K562 (cell line): Measurements from ENCODE around the gene TMEM203. TPM values are rescaled to one million over a fixed set of nuclear protein-coding genes. Genes with fewer than 3 reads are reported as not detected.

Experiments used
- BRCA1 ChIP-seq, 2 experiments: fragments of 450-650 bp in 1 of 2; sonication (generic) in 1 of 2; formaldehyde crosslinking in 1 of 2; IDR thresholded peaks; 2 replicates each; pipeline versions ENCODE4 v1.5.0 to v1.6.1; 2017 to 2020; ENCODE audit warnings: mild to moderate bottlenecking in 1 of 2, missing genetic modification reagents in 1 of 2
- CREB1 ChIP-seq, 2 experiments: sonication (generic) in 1 of 2; formaldehyde crosslinking in 1 of 2; IDR thresholded peaks; 2 replicates each; pipeline versions ENCODE4 v1.6.1 to v1.8.0; 2012 to 2022; ENCODE audit warnings: inconsistent platforms in 1 of 2, mild to moderate bottlenecking in 1 of 2, missing genetic modification reagents in 1 of 2, moderate library complexity in 1 of 2
- FUS ChIP-seq: fragments of 200-400 bp; formaldehyde crosslinking; optimal IDR thresholded peaks from 2 replicates; pipeline ENCODE3; 2017; ENCODE audit warnings: low read depth, low read length
- HIVEP1 ChIP-seq: fragments of 250-450 bp; sonication (Bioruptor Pico); IDR thresholded peaks from 2 replicates; pipeline ENCODE4 v1.4.0; 2020; ENCODE audit warnings: mild to moderate bottlenecking
- NR2C1 ChIP-seq, 2 experiments: fragments of 450-650 bp; IDR thresholded peaks; 2 replicates each; pipeline ENCODE4 v1.6.1; 2017; ENCODE audit warnings: mild to moderate bottlenecking in 2 of 2, antibody characterized with exemption in 1 of 2, inconsistent platforms in 1 of 2, missing compliant biosample characterization in 1 of 2, missing genetic modification characterization in 1 of 2
- RBM14 ChIP-seq: fragments of 200-400 bp; formaldehyde crosslinking; IDR thresholded peaks from 2 replicates; pipeline ENCODE4 v1.6.1; 2018; ENCODE audit warnings: low read depth, mild to moderate bottlenecking, low read length, moderate library complexity, borderline replicate concordance; ENCODE audit not compliant: insufficient read depth
- RFX1 ChIP-seq: fragments of 450-650 bp; IDR thresholded peaks from 2 replicates; pipeline ENCODE4 v1.6.1; 2016; ENCODE audit warnings: mild to moderate bottlenecking, moderate library complexity
- SNRNP70 ChIP-seq: fragments of 200-400 bp; formaldehyde crosslinking; optimal IDR thresholded peaks from 2 replicates; pipeline ENCODE3; 2017; ENCODE audit warnings: low read depth, low read length
- ZNF324 ChIP-seq: fragments of 250-450 bp; sonication (Bioruptor Pico); IDR thresholded peaks from 2 replicates; pipeline ENCODE4 v1.4.0; 2020; ENCODE audit warnings: mild to moderate bottlenecking
- ZNF384 ChIP-seq: IDR thresholded peaks from 2 replicates; pipeline ENCODE4 v1.6.1; 2012; ENCODE audit warnings: low read depth, low read length, improper control_type of control experiment
- ZNF431 ChIP-seq: sonication (generic); formaldehyde crosslinking; IDR thresholded peaks from 2 replicates; pipeline ENCODE4 v1.8.0; 2022; ENCODE audit warnings: mild to moderate bottlenecking, missing genetic modification reagents
- ZNF561 ChIP-seq: fragments of 450-650 bp; formaldehyde crosslinking; conservative IDR thresholded peaks from 2 replicates; pipeline ENCODE4 v1.4.0; 2020; ENCODE audit warnings: mild to moderate bottlenecking, moderate library complexity
- ZNF589 ChIP-seq: fragments of 200-800 bp; sonication (Bioruptor generic); IDR thresholded peaks from 2 replicates; pipeline ENCODE4 v1.6.1; 2016; ENCODE audit warnings: low read depth, missing genetic modification characterization, missing compliant biosample characterization
- polyA plus RNA-seq, 8 experiments: library from polyadenylated mRNA; depleted of rRNA in 4 of 8; stranded (reverse) in 5 of 8; unstranded in 3 of 8; fragments of >200 nt; fragmentation: Nextera tagmentation in 2 of 8; fragmentation: Illumina TruSeq in 1 of 8; extraction: Ambion mirVana in 2 of 8; extraction: Trizol in 1 of 8; gene quantifications; 2 replicates each; pipeline versions ENCODE4 v1.2.1 to v1.2.3, GENCODE V29; 2011 to 2014; ENCODE audit warnings: inconsistent platforms in 1 of 8, missing spikeins in 1 of 8
- total RNA-seq, 7 experiments: library from RNA; depleted of rRNA in 6 of 7; stranded (reverse); fragments of >200 nt in 6 of 7; fragmentation: Illumina TruSeq in 2 of 7; extraction: Trizol in 2 of 7; gene quantifications; 2 replicates each; pipeline versions ENCODE4 v1.2.1 to v1.2.3, GENCODE V29; 2011 to 2021; ENCODE audit warnings: low replicate concordance in 1 of 7
- TF ChIP-seq, protein P1 (sequence below): fragments of 450-650 bp; formaldehyde crosslinking; IDR thresholded peaks from 2 replicates; pipeline ENCODE4 v1.4.0; 2022; ENCODE audit warnings: missing genetic modification characterization
- TF ChIP-seq, protein P2 (sequence below): fragments of 250-450 bp; sonication (Bioruptor Pico); IDR thresholded peaks from 2 replicates; pipeline ENCODE4 v1.5.1; 2021; ENCODE audit warnings: mild to moderate bottlenecking
- TF ChIP-seq, protein P3 (sequence below): fragments of 450-650 bp; IDR thresholded peaks from 2 replicates; pipeline ENCODE4 v1.6.1; 2018; ENCODE audit warnings: mild to moderate bottlenecking, low read depth; ENCODE audit not compliant: partially characterized antibody

TMEM203 gene
- total and polyA plus RNA-seq, 9 of the 15 experiments (the other 6 are each of a cell fraction or from before 2014, with no cell fraction given) = 8.8 to 59.5 (median 37.6) TPM

DNA sequence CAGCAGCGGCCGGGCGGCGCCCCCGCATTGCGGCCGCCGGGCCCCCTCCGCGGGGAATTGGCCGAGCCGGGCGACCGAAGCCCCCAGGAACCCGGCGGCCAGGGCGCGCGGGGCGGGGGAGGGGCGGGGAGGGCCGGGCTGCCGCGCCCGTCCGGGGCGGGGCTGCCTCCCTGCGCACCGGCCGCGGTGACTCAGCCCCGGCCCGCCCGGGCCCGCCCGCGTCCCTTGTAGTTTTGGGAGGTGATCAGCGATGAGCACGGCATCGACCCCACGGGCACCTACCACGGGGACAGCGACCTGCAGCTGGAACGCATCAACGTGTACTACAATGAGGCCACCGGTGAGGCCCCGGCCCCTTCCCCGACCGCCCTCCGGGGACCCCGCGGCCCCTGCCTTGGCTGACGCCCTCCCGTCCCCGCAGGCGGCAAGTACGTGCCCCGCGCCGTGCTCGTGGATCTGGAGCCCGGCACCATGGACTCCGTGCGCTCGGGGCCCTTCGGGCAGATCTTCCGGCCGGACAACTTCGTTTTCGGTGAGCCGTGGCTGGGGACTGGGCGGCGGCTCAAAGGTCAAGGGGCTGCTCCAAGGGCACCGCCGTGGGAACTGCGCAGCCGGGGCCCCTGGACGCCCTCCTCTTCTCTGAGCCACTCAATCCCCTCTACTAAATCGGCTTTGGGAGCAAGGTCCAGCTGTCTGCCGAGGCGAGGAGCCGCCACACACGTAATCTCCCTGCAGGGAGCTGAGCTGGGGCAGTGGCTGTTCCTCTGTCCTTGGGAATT lies 36.2 kb upstream of the TMEM203 start (continued):
- TF ChIP-seq, protein P1, sequence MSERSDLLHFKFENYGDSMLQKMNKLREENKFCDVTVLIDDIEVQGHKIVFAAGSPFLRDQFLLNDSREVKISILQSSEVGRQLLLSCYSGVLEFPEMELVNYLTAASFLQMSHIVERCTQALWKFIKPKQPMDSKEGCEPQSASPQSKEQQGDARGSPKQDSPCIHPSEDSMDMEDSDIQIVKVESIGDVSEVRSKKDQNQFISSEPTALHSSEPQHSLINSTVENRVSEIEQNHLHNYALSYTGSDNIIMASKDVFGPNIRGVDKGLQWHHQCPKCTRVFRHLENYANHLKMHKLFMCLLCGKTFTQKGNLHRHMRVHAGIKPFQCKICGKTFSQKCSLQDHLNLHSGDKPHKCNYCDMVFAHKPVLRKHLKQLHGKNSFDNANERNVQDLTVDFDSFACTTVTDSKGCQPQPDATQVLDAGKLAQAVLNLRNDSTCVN (CRISPR knock-in tag) = no peak
- TF ChIP-seq HIVEP1 (CRISPR knock-in tag) = no peak
- no peak for TF ChIP-seq CREB1 (IDR thresholded peaks at IDR 0.05)
- TF ChIP-seq CREB1 (CRISPR knock-in tag; IDR thresholded peaks at IDR 0.05) = no peak
- no peak for TF ChIP-seq ZNF561
- no peak for TF ChIP-seq FUS
- TF ChIP-seq RBM14 = no peak; the same call in 1 of the 2 replicates
- TF ChIP-seq ZNF324 = no peak
- TF ChIP-seq, protein P2, sequence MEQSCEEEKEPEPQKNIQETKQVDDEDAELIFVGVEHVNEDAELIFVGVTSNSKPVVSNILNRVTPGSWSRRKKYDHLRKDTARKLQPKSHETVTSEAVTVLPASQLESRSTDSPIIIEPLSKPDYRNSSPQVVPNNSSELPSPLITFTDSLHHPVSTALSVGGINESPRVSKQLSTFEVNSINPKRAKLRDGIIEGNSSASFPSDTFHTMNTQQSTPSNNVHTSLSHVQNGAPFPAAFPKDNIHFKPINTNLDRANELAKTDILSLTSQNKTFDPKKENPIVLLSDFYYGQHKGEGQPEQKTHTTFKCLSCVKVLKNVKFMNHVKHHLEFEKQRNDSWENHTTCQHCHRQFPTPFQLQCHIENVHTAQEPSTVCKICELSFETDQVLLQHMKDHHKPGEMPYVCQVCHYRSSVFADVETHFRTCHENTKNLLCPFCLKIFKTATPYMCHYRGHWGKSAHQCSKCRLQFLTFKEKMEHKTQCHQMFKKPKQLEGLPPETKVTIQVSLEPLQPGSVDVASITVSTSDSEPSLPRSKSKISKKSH (CRISPR knock-in tag) = no peak
- no peak for TF ChIP-seq NR2C1 (IDR thresholded peaks at IDR 0.05)
- no peak for TF ChIP-seq NR2C1 (tag; IDR thresholded peaks at IDR 0.05)
- TF ChIP-seq ZNF589 = no peak
- TF ChIP-seq RFX1 = no peak
- TF ChIP-seq ZNF384 = no peak
- no peak for TF ChIP-seq BRCA1 (IDR thresholded peaks at IDR 0.05)
- TF ChIP-seq BRCA1 (CRISPR knock-in tag; IDR thresholded peaks at IDR 0.05) = no peak
- TF ChIP-seq, protein P3, sequence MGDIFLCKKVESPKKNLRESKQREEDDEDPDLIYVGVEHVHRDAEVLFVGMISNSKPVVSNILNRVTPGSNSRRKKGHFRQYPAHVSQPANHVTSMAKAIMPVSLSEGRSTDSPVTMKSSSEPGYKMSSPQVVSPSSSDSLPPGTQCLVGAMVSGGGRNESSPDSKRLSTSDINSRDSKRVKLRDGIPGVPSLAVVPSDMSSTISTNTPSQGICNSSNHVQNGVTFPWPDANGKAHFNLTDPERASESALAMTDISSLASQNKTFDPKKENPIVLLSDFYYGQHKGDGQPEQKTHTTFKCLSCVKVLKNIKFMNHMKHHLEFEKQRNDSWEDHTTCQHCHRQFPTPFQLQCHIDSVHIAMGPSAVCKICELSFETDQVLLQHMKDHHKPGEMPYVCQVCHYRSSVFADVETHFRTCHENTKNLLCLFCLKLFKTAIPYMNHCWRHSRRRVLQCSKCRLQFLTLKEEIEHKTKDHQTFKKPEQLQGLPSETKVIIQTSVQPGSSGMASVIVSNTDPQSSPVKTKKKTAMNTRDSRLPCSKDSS = no peak
- TF ChIP-seq ZNF431 = no peak; the same call in 1 of the 2 replicates
- peak; percentile 20 for TF ChIP-seq SNRNP70
- TF ChIP-seq, all 486 proteins: peak for 50
